HepG2 (cell line): ENCODE results near the gene LAMA5. TPM values are rescaled to one million over a fixed set of nuclear protein-coding genes. Genes with fewer than 3 reads are reported as not detected.
A peak's percentile ranks its signal among the peaks of the same experiment; 100 is the strongest.

Source experiments
- AGO2 ChIP-seq: fragments of 200-400 bp; formaldehyde crosslinking; optimal IDR thresholded peaks from 2 replicates; pipeline ENCODE3; 2017; ENCODE audit warnings: mild to moderate bottlenecking, low read depth, low read length, moderate library complexity
- CBFB ChIP-seq: sonication (generic); formaldehyde crosslinking; IDR thresholded peaks from 2 replicates; pipeline ENCODE4 v1.4.0; 2020; ENCODE audit warnings: missing genetic modification reagents
- HNRNPL ChIP-seq: fragments of 200-400 bp; formaldehyde crosslinking; IDR thresholded peaks from 2 replicates; pipeline ENCODE4 v1.6.1; 2017; ENCODE audit warnings: mild to moderate bottlenecking, low read depth, low read length
- RFX1 ChIP-seq: fragments of 450-650 bp; IDR thresholded peaks from 2 replicates; pipeline ENCODE4 v1.6.1; 2017
- SRSF1 ChIP-seq: fragments of 200-400 bp; formaldehyde crosslinking; optimal IDR thresholded peaks from 2 replicates; pipeline ENCODE3; 2017; ENCODE audit warnings: mild to moderate bottlenecking, low read depth, low read length, moderate library complexity
- TEAD2 ChIP-seq: sonication (generic); formaldehyde crosslinking; IDR thresholded peaks from 2 replicates; pipeline ENCODE4 v1.9.0; 2021; ENCODE audit warnings: missing genetic modification reagents
- ZHX2 ChIP-seq, 2 experiments: sonication (generic) in 1 of 2; formaldehyde crosslinking in 1 of 2; IDR thresholded peaks; 2 replicates each; pipeline versions ENCODE4 v1.6.1 to v1.9.0; 2014 to 2022; ENCODE audit warnings: antibody characterized with exemption in 1 of 2, borderline replicate concordance in 1 of 2, inconsistent platforms in 1 of 2, low read depth in 1 of 2, missing genetic modification reagents in 1 of 2
- ZNF317 ChIP-seq: sonication (generic); formaldehyde crosslinking; IDR thresholded peaks from 2 replicates; pipeline ENCODE4 v1.5.0; 2020; ENCODE audit warnings: mild to moderate bottlenecking, missing genetic modification reagents
- ZNF816 ChIP-seq: sonication (generic); formaldehyde crosslinking; IDR thresholded peaks from 2 replicates; pipeline ENCODE4 v1.8.0; 2022; ENCODE audit warnings: missing genetic modification reagents, mild to moderate bottlenecking, borderline replicate concordance
- ZNF878 ChIP-seq: sonication (generic); formaldehyde crosslinking; IDR thresholded peaks from 2 replicates; pipeline ENCODE4 v1.8.1; 2023; ENCODE audit warnings: mild to moderate bottlenecking, missing genetic modification reagents, moderate library complexity
- polyA plus RNA-seq, 8 experiments: library from polyadenylated mRNA; depleted of rRNA in 3 of 8; stranded (reverse) in 7 of 8; unstranded in 1 of 8; fragments of >200 nt; fragmentation: Illumina TruSeq in 4 of 8; extraction: Trizol in 4 of 8; gene quantifications; 2 replicates each; pipeline versions ENCODE4 v1.2.1 to v1.2.3, GENCODE V29; 2011 to 2016; ENCODE audit warnings: low read depth in 4 of 8, missing spikeins in 1 of 8, mixed read lengths in 1 of 8; ENCODE audit not compliant: insufficient read depth in 1 of 8
- total RNA-seq, 5 experiments: library from RNA; depleted of rRNA; stranded (reverse); fragments of >200 nt; fragmentation: Illumina TruSeq; extraction: Trizol; gene quantifications; 2 replicates each; pipeline ENCODE4 v1.2.3, GENCODE V29; 2016; ENCODE audit warnings: low read depth in 1 of 5
- TF ChIP-seq, protein P1 (sequence below): sonication (generic); formaldehyde crosslinking; IDR thresholded peaks from 2 replicates; pipeline ENCODE4 v1.8.1; 2022; ENCODE audit warnings: low read depth, mild to moderate bottlenecking, missing genetic modification reagents
- TF ChIP-seq, protein P2 (sequence below): IDR thresholded peaks from 2 replicates; pipeline ENCODE4 v1.6.1; 2016; ENCODE audit warnings: missing compliant biosample characterization, missing genetic modification reagents, borderline replicate concordance
- TF ChIP-seq, protein P3 (sequence below): IDR thresholded peaks from 2 replicates; pipeline ENCODE4 v1.6.1; 2012; ENCODE audit warnings: low read length, improper control_type of control experiment

LAMA5 gene
- total and polyA plus RNA-seq, 2 of the 13 experiments (the other 11 are each of a cell fraction or from before 2014, with no cell fraction given) = 21.0 to 44.7 TPM

DNA sequence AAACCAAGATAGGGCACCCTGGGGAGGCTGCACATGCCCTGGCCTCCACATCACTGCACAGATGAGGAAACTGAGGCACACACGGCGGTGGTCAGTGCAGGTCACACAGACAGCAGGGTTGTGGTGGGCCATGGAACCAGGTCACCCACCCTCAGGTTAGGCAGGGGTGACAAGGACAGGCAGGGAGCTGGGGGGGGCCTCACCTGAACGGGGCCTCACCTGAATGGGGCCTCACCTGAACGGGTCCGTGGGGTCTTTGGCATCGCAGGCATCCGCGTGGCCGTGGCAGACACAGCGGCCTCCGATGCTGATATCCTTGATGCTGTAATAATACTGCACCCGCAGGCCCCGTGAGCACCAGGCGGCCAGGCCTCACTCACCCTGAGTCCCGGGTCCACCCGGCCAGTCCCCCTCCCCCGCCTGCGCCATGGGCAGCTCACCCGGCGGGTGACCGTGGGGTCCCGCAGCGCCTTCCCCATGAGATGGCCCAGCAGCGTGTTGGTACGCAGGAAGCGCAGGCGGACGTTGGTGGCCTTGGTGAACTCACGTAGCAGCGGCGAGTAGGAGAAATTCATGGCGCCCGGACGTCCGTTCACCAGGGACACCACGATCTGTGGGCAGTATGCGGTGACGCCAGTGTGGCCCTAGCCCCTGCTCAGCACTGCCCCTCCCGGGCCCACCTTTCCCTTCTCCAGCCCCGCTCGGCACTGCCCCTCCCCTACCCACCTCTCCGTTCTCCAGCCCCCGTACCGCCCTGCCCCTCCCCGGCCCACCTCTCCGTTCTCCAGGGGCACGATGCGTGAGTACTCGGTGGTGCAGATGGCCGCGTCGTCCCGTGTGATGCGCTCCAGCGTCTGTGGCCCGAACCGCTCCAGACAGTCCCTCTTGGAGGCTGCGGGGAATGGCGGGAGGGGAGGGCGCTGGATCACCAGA, 15.4 kb downstream of the LAMA5 start (continued):
- TF ChIP-seq, protein P1, sequence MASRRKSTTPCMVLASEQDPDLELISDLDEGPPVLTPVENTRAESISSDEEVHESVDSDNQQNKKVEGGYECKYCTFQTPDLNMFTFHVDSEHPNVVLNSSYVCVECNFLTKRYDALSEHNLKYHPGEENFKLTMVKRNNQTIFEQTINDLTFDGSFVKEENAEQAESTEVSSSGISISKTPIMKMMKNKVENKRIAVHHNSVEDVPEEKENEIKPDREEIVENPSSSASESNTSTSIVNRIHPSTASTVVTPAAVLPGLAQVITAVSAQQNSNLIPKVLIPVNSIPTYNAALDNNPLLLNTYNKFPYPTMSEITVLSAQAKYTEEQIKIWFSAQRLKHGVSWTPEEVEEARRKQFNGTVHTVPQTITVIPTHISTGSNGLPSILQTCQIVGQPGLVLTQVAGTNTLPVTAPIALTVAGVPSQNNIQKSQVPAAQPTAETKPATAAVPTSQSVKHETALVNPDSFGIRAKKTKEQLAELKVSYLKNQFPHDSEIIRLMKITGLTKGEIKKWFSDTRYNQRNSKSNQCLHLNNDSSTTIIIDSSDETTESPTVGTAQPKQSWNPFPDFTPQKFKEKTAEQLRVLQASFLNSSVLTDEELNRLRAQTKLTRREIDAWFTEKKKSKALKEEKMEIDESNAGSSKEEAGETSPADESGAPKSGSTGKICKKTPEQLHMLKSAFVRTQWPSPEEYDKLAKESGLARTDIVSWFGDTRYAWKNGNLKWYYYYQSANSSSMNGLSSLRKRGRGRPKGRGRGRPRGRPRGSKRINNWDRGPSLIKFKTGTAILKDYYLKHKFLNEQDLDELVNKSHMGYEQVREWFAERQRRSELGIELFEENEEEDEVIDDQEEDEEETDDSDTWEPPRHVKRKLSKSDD (CRISPR knock-in tag) = 0 out of 2 replicates have a peak, but pooled peaks have one; percentile 39
- TF ChIP-seq ZNF816 (CRISPR knock-in tag) (no peak), ZHX2 (IDR thresholded peaks at IDR 0.05; ENCODE audit: low read depth) (no peak), ZHX2 (CRISPR knock-in tag; IDR thresholded peaks at IDR 0.05; ENCODE audit: borderline replicate concordance) (no peak), SRSF1 (peak; percentile 25), HNRNPL (peak; percentile 57; the same call in 1 of the 2 replicates), AGO2 (peak; percentile 50), ZNF317 (no peak), ZNF878 (CRISPR knock-in tag) (no peak), CBFB (CRISPR knock-in tag) (no peak), TEAD2 (CRISPR knock-in tag) (no peak), RFX1 (no peak)
- TF ChIP-seq, protein P2, sequence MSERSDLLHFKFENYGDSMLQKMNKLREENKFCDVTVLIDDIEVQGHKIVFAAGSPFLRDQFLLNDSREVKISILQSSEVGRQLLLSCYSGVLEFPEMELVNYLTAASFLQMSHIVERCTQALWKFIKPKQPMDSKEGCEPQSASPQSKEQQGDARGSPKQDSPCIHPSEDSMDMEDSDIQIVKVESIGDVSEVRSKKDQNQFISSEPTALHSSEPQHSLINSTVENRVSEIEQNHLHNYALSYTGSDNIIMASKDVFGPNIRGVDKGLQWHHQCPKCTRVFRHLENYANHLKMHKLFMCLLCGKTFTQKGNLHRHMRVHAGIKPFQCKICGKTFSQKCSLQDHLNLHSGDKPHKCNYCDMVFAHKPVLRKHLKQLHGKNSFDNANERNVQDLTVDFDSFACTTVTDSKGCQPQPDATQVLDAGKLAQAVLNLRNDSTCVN (CRISPR knock-in tag) = no peak
- TF ChIP-seq, protein P3, sequence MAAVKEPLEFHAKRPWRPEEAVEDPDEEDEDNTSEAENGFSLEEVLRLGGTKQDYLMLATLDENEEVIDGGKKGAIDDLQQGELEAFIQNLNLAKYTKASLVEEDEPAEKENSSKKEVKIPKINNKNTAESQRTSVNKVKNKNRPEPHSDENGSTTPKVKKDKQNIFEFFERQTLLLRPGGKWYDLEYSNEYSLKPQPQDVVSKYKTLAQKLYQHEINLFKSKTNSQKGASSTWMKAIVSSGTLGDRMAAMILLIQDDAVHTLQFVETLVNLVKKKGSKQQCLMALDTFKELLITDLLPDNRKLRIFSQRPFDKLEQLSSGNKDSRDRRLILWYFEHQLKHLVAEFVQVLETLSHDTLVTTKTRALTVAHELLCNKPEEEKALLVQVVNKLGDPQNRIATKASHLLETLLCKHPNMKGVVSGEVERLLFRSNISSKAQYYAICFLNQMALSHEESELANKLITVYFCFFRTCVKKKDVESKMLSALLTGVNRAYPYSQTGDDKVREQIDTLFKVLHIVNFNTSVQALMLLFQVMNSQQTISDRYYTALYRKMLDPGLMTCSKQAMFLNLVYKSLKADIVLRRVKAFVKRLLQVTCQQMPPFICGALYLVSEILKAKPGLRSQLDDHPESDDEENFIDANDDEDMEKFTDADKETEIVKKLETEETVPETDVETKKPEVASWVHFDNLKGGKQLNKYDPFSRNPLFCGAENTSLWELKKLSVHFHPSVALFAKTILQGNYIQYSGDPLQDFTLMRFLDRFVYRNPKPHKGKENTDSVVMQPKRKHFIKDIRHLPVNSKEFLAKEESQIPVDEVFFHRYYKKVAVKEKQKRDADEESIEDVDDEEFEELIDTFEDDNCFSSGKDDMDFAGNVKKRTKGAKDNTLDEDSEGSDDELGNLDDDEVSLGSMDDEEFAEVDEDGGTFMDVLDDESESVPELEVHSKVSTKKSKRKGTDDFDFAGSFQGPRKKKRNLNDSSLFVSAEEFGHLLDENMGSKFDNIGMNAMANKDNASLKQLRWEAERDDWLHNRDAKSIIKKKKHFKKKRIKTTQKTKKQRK = no peak
